ENCODE results near the gene EIF3K.

EIF3K gene

DNA sequence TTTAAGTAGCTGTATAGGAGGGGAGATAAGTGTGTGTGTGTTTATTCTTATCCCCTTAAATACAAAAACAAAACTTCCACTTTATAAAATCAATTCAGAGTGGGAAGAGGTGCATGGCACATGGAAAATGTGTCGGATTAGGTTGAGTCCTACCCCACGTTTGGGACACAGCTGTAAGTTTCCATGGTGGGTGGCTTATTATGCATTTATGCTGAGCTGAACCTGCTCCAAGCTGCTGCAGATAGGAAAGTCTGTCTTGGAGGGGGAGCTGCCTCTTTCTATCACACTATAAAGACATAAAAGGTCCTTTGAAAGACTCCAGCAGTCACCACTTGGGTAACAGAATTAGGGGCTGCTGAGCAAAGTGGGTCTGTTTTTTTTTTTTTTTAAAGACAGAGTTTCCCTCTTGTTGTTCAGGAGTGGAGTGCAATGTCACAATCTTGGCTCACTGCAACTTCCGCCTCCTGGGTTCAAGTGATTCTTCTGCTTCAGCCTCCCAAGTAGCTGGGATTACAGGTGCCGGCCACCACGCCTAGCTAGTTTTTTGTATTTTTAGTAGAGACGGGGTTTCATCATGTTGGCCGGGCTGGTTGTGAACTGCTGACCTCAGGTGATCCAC is 43.7 kb downstream of the EIF3K start:
- H3K4me3 ChIP-seq (ENCODE audit: low read depth, low read length) = no peak overlapping the region
- no peak overlapping the region for H3K27ac ChIP-seq (ENCODE audit: extremely low read depth, low read depth, low read length)
- ChIA-PET POLR2A (interaction anchor here (0.7 to 10.8 kb wide), 6 partner anchors 9 to 44 kb away, joined by 3 to 122 read pairs (median 6); partner anchors contain the start of genes ACTN4 and EIF3K), CTCF (interaction anchor here (0.6 to 1.6 kb wide), 6 partner anchors 14 to 267 kb away, joined by 3 to 8 read pairs (median 5); partner anchors contain the start of gene ACTN4)
- TF ChIP-seq KLF1 (tag by site-specific recombination; IDR thresholded peaks at IDR 0.05) = peak; percentile 8; the same call in 1 of the 2 replicates
- peak; percentile 71 for TF ChIP-seq ZFHX2 (tag by site-specific recombination; conservative IDR thresholded peaks at IDR 0.05)
- no peak for TF ChIP-seq KLF9 (tag by site-specific recombination; IDR thresholded peaks at IDR 0.05; ENCODE audit: low read depth)
- peak; percentile 74 for TF ChIP-seq EGR2 (tag by site-specific recombination; IDR thresholded peaks at IDR 0.05; ENCODE audit: low read depth)
- peak; percentile 63; the same call in 1 of the 2 replicates for TF ChIP-seq ZNF600 (tag by site-specific recombination; IDR thresholded peaks at IDR 0.05)
- H3K4me1 ChIP-seq (ENCODE audit: control insufficient read depth, insufficient read depth, low read length) = peaks cover 76% of the 10 kb centered on the region
- peaks cover 3 to 24% of the 10 kb centered on the region in 2 experiments; a peak in 2 of 3 replicates for H3K36me3 ChIP-seq (ENCODE audit: control insufficient read depth in 2 of 2, insufficient read depth in 1 of 2, low read length in 2 of 2)
- H3K9me3 ChIP-seq (ENCODE audit: control insufficient read depth, insufficient read depth, low read depth, low read length) = no peaks in the 10 kb centered on the region

DNA sequence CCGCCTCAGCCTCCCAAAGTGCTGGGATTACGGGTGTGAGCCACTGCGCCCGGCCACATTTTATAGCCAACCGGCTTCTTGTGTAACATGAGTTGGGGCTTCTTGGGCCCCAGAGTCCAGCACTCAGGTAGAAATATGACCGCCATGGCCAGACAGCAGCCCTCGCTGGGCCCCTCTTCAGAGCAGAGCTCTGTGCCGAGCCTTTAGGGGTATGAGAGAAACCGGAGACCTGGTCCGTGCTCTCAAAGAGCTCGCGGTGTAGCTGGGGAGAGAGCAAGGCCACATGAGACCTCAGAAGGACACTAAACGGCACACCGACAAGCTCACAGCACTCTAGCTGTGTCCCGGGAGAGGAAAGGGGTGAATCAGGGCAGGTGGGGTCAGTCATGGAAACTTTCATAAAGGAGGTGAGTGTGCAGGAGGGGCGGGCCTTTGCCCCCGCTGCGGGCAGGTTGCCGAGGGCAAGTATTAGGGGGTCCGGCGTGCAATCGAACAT is 44.2 kb downstream of the EIF3K start:
- TF ChIP-seq MZF1 (tag by site-specific recombination; IDR thresholded peaks at IDR 0.05; ENCODE audit: borderline replicate concordance) (no peak), ZNF830 (tag by site-specific recombination; IDR thresholded peaks at IDR 0.05; ENCODE audit: low read depth) (no peak), ZNF214 (tag by site-specific recombination; IDR thresholded peaks at IDR 0.05; ENCODE audit: borderline replicate concordance) (no peak)
- no peak overlapping the region for H3K27ac ChIP-seq (ENCODE audit: extremely low read depth, low read depth, low read length)
- CTCF ChIA-PET = interaction anchor here (1.0 to 1.6 kb wide), 4 partner anchors 15 to 119 kb away, joined by 4 to 8 read pairs (median 6); partner anchors contain the start of gene ACTN4
- peaks cover 3 to 26% of the 10 kb centered on the region in 2 experiments; a peak in 2 of 3 replicates for H3K36me3 ChIP-seq (ENCODE audit: control insufficient read depth in 2 of 2, insufficient read depth in 1 of 2, low read length in 2 of 2)
- no peak overlapping the region for H3K4me3 ChIP-seq (ENCODE audit: low read depth, low read length)
- POLR2A ChIA-PET = interaction anchor here (1.0 to 10.8 kb wide), 5 partner anchors 8 to 44 kb away, joined by 3 to 122 read pairs (median 6); partner anchors contain the start of genes ACTN4 and EIF3K
- no peaks in the 10 kb centered on the region for H3K9me3 ChIP-seq (ENCODE audit: control insufficient read depth, insufficient read depth, low read depth, low read length)
- H3K4me1 ChIP-seq (ENCODE audit: control insufficient read depth, insufficient read depth, low read length) = peaks cover 76% of the 10 kb centered on the region

DNA sequence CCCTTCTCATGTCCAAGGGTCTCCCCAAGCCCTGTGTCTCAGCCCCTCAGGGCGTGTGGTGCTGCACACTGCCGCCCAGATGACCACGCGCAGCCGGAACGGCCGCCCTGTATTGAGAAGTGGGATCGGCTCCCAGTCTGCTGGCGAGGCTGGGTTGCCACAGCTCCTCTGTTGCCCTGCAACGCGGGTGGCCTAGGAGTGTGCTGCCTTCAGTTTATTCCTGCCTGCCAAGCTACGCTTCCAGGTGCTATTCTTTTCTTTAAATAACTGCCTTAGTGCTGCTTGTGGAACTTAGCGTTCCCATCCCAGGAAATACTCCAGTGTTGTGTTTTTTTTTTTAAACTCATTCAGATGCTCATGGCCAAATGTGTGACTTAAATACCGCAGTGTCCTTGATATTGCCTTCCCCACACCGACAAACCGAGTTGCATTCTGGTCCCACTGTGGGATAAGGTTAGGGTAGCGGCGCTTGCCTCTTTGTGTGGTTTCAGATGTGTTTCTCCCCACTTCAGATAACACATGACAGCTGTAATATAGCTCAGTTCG is 45.0 kb downstream of the EIF3K start:
- peaks cover 71% of the 10 kb centered on the region for H3K4me1 ChIP-seq (ENCODE audit: control insufficient read depth, insufficient read depth, low read length)
- no peaks in the 10 kb centered on the region for H3K9me3 ChIP-seq (ENCODE audit: control insufficient read depth, insufficient read depth, low read depth, low read length)
- no peak overlapping the region; the same call in 1 of the 2 replicates for H3K27ac ChIP-seq (ENCODE audit: extremely low read depth, low read depth, low read length)
- no peak overlapping the region for H3K4me3 ChIP-seq (ENCODE audit: low read depth, low read length)
- POLR2A ChIA-PET = interaction anchor here (0.7 to 10.8 kb wide), 5 partner anchors 10 to 36 kb away, joined by 3 to 122 read pairs (median 6); partner anchors contain the start of gene ACTN4
- TF ChIP-seq, protein P1, sequence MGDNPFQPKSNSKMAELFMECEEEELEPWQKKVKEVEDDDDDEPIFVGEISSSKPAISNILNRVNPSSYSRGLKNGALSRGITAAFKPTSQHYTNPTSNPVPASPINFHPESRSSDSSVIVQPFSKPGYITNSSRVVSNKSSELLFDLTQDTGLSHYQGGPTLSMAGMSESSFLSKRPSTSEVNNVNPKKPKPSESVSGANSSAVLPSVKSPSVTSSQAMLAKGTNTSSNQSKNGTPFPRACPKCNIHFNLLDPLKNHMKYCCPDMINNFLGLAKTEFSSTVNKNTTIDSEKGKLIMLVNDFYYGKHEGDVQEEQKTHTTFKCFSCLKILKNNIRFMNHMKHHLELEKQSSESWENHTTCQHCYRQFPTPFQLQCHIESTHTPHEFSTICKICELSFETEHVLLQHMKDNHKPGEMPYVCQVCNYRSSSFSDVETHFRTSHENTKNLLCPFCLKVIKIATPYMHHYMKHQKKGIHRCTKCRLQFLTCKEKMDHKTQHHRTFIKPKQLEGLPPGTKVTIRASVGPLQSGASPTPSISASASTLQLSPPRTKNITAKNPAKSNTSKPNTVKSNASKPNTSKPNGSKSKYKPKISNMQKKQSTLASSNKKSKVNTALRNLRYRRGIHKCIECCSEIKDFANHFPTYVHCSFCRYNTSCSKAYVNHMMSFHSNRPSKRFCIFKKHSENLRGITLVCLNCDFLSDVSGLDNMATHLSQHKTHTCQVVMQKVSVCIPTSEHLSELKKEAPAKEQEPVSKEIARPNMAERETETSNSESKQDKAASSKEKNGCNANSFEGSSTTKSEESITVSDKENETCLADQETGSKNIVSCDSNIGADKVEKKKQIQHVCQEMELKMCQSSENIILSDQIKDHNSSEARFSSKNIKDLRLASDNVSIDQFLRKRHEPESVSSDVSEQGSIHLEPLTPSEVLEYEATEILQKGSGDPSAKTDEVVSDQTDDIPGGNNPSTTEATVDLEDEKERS (tag by site-specific recombination; IDR thresholded peaks at IDR 0.05) = no peak
- TF ChIP-seq, protein P2, sequence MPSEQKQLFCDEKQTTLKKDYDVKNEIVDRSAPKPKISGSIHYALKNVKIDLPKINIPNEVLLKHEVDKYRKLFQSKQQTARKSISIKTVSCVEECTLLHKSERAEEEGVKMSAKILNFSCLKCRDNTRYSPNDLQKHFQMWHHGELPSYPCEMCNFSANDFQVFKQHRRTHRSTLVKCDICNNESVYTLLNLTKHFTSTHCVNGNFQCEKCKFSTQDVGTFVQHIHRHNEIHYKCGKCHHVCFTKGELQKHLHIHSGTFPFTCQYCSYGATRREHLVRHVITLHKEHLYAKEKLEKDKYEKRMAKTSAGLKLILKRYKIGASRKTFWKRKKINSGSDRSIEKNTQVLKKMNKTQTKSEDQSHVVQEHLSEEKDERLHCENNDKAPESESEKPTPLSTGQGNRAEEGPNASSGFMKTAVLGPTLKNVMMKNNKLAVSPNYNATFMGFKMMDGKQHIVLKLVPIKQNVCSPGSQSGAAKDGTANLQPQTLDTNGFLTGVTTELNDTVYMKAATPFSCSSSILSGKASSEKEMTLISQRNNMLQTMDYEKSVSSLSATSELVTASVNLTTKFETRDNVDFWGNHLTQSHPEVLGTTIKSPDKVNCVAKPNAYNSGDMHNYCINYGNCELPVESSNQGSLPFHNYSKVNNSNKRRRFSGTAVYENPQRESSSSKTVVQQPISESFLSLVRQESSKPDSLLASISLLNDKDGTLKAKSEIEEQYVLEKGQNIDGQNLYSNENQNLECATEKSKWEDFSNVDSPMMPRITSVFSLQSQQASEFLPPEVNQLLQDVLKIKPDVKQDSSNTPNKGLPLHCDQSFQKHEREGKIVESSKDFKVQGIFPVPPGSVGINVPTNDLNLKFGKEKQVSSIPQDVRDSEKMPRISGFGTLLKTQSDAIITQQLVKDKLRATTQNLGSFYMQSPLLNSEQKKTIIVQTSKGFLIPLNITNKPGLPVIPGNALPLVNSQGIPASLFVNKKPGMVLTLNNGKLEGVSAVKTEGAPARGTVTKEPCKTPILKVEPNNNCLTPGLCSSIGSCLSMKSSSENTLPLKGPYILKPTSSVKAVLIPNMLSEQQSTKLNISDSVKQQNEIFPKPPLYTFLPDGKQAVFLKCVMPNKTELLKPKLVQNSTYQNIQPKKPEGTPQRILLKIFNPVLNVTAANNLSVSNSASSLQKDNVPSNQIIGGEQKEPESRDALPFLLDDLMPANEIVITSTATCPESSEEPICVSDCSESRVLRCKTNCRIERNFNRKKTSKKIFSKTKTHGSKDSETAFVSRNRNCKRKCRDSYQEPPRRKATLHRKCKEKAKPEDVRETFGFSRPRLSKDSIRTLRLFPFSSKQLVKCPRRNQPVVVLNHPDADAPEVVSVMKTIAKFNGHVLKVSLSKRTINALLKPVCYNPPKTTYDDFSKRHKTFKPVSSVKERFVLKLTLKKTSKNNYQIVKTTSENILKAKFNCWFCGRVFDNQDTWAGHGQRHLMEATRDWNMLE (tag by site-specific recombination; conservative IDR thresholded peaks at IDR 0.05; ENCODE audit: low read depth) = no peak
- no peak for TF ChIP-seq ZNF664 (tag by site-specific recombination; IDR thresholded peaks at IDR 0.05)
- peak; percentile 88 for TF ChIP-seq ZNF600 (tag by site-specific recombination; IDR thresholded peaks at IDR 0.05)
- TF ChIP-seq, protein P3, sequence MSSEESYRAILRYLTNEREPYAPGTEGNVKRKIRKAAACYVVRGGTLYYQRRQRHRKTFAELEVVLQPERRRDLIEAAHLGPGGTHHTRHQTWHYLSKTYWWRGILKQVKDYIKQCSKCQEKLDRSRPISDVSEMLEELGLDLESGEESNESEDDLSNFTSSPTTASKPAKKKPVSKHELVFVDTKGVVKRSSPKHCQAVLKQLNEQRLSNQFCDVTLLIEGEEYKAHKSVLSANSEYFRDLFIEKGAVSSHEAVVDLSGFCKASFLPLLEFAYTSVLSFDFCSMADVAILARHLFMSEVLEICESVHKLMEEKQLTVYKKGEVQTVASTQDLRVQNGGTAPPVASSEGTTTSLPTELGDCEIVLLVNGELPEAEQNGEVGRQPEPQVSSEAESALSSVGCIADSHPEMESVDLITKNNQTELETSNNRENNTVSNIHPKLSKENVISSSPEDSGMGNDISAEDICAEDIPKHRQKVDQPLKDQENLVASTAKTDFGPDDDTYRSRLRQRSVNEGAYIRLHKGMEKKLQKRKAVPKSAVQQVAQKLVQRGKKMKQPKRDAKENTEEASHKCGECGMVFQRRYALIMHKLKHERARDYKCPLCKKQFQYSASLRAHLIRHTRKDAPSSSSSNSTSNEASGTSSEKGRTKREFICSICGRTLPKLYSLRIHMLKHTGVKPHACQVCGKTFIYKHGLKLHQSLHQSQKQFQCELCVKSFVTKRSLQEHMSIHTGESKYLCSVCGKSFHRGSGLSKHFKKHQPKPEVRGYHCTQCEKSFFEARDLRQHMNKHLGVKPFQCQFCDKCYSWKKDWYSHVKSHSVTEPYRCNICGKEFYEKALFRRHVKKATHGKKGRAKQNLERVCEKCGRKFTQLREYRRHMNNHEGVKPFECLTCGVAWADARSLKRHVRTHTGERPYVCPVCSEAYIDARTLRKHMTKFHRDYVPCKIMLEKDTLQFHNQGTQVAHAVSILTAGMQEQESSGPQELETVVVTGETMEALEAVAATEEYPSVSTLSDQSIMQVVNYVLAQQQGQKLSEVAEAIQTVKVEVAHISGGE (tag by site-specific recombination; conservative IDR thresholded peaks at IDR 0.05; ENCODE audit: low read depth) = peak; percentile 73; the same call in 1 of the 2 replicates
- TF ChIP-seq HOXA7 (CRISPR knock-in tag; IDR thresholded peaks at IDR 0.05; ENCODE audit: borderline replicate concordance) = no peak
- TF ChIP-seq, protein P4, sequence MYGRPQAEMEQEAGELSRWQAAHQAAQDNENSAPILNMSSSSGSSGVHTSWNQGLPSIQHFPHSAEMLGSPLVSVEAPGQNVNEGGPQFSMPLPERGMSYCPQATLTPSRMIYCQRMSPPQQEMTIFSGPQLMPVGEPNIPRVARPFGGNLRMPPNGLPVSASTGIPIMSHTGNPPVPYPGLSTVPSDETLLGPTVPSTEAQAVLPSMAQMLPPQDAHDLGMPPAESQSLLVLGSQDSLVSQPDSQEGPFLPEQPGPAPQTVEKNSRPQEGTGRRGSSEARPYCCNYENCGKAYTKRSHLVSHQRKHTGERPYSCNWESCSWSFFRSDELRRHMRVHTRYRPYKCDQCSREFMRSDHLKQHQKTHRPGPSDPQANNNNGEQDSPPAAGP (tag by site-specific recombination; IDR thresholded peaks at IDR 0.05) = 0 out of 2 replicates have a peak, but pooled peaks have one; percentile 7
- no peak for TF ChIP-seq ZFP37 (tag by site-specific recombination; IDR thresholded peaks at IDR 0.05)
- CTCF ChIA-PET = interaction anchor here (0.7 to 3.0 kb wide), 4 partner anchors 27 to 120 kb away, joined by 3 to 13 read pairs (median 6); no protein-coding TSS in a partner anchor
- peaks cover 3 to 27% of the 10 kb centered on the region in 2 experiments; a peak in 2 of 3 replicates for H3K36me3 ChIP-seq (ENCODE audit: control insufficient read depth in 2 of 2, insufficient read depth in 1 of 2, low read length in 2 of 2)

All from HEK293 (cell line).